DND-41 (cell line): ENCODE measurements around the gene MACROD2.

Experiments used
- ATAC-seq: fragments of 200-7000 bp; cut with Tn5 transposase; 3 replicates; pipeline ENCODE4 v1.9.1; 2021; ENCODE audit warnings: low read depth; ENCODE audit not compliant: insufficient read depth
- DNase-seq: peaks from one replicate; pipeline ENCODE4 v3.0.0-alpha.2; 2020
- H2AFZ ChIP-seq: 2 replicates; pipeline ENCODE4 v1.6.0; 2012; ENCODE audit warnings: low read depth, low read length
- H3K27ac ChIP-seq: 2 replicates; pipeline ENCODE4 v1.5.1; 2012; ENCODE audit warnings: low read length, inconsistent platforms
- H3K27me3 ChIP-seq: fragments of 200-600 bp; sonication (generic); 2 replicates; pipeline ENCODE4 v1.6.0; 2012; ENCODE audit warnings: low read length, mild to moderate bottlenecking, inconsistent platforms; ENCODE audit not compliant: insufficient read depth, poor library complexity
- H3K36me3 ChIP-seq: 2 replicates; pipeline ENCODE4 v1.5.1; 2012; ENCODE audit warnings: low read length, inconsistent platforms; ENCODE audit not compliant: insufficient read depth
- H3K4me1 ChIP-seq: 2 replicates; pipeline ENCODE4 v1.5.1; 2012; ENCODE audit warnings: mild to moderate bottlenecking, low read length; ENCODE audit not compliant: insufficient read depth
- H3K4me2 ChIP-seq: 2 replicates; pipeline ENCODE4 v1.6.0; 2012; ENCODE audit warnings: mild to moderate bottlenecking, moderate library complexity, low read length, inconsistent platforms; ENCODE audit not compliant: insufficient read depth
- H3K4me3 ChIP-seq, 2 experiments: fragments of 200-600 bp in 1 of 2; shearing (Covaris generic) in 1 of 2; 2 replicates each; pipeline ENCODE4 v1.5.1; 2012 to 2016; ENCODE audit warnings: inconsistent platforms in 2 of 2, low read length in 2 of 2, mild to moderate bottlenecking in 2 of 2, low read depth in 1 of 2, moderate library complexity in 1 of 2
- H3K79me2 ChIP-seq: 2 replicates; pipeline ENCODE4 v1.6.0; 2012; ENCODE audit warnings: low read length, inconsistent platforms; ENCODE audit not compliant: insufficient read depth
- H3K9ac ChIP-seq: 2 replicates; pipeline ENCODE4 v1.6.0; 2012; ENCODE audit warnings: low read depth, mild to moderate bottlenecking, inconsistent platforms, low read length, moderate library complexity
- H3K9me3 ChIP-seq: 2 replicates; pipeline ENCODE4 v1.5.1; 2012; ENCODE audit warnings: low read length, moderate library complexity, mild to moderate bottlenecking, inconsistent platforms; ENCODE audit not compliant: insufficient read depth, severe bottlenecking
- H4K20me1 ChIP-seq: 2 replicates; pipeline ENCODE4 v1.6.0; 2012; ENCODE audit warnings: low read length; ENCODE audit not compliant: insufficient read depth
- CTCF ChIP-seq: IDR thresholded peaks from 2 replicates; pipeline ENCODE4 v1.5.1; 2012; ENCODE audit warnings: borderline replicate concordance, low read length, moderate library complexity, mild to moderate bottlenecking; ENCODE audit not compliant: poor library complexity, severe bottlenecking; ENCODE audit errors: extremely low read depth
- EZH2 ChIP-seq: IDR thresholded peaks from 3 replicates; pipeline ENCODE4 v1.6.1; 2012; ENCODE audit warnings: borderline replicate concordance, low read depth, mild to moderate bottlenecking, moderate library complexity, low read length, inconsistent platforms; ENCODE audit not compliant: severe bottlenecking

MACROD2 gene

DNA sequence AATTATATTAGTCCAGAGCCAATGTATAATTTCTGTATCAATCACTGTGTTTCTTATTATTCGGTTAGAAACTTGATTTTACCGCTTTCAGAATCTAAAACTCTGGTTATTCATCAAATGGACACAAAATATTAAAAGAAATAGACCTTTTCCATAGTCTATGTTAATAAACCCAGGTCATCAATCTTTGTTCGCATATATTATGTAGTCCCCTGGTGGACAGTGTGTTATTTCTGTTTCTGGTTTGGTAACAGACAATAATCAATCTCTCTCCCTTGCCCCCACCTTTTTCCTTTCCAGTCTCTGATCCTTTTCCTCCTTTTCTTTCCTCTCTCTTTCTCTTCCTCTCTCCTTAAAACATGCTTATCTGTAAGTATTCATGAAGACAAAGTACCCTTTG lies 203.1 kb downstream of the MACROD2 start:
- no peak overlapping the region for H3K4me3 ChIP-seq
- no peaks in the 10 kb centered on the region for H3K4me1 ChIP-seq
- no peak overlapping the region for H3K4me2 ChIP-seq
- no peak overlapping the region for H2AFZ ChIP-seq
- no peak overlapping the region for H3K9ac ChIP-seq
- ATAC-seq (no peak), DNase-seq (no peak)
- no peaks in the 10 kb centered on the region for H3K79me2 ChIP-seq
- no peaks in the 10 kb centered on the region for H4K20me1 ChIP-seq
- TF ChIP-seq EZH2 (no peak), CTCF (no peak)
- H3K27ac ChIP-seq = no peak overlapping the region
- H3K27me3 ChIP-seq = peaks cover 16% of the 10 kb centered on the region
- no peaks in the 10 kb centered on the region for H3K9me3 ChIP-seq
- H3K36me3 ChIP-seq = no peaks in the 10 kb centered on the region

DNA sequence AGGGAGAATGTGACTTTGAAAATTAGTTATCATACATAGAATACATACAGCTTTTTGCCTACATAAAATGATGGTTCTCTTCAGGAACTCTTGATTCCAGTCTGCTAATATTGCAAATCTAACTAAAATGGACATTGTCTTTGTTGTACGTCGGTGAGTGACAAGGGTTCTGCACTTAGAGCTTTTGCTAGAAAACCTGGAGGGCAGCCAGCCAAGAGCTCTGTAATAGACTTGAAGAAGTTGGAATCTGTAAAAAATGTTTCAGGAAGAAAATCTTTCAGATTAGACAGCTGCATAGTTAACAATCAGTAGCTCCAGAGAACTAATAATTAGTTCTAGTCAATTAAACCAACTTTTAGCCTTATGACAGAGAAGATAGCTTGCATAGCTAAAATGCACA lies 203.8 kb downstream of the MACROD2 start:
- H3K4me3 ChIP-seq = no peak overlapping the region
- H3K27me3 ChIP-seq = peaks cover 16% of the 10 kb centered on the region
- no peak overlapping the region for H2AFZ ChIP-seq
- H3K79me2 ChIP-seq = no peaks in the 10 kb centered on the region
- ATAC-seq (no peak), DNase-seq (no peak)
- no peak overlapping the region for H3K27ac ChIP-seq
- H3K36me3 ChIP-seq = no peaks in the 10 kb centered on the region
- TF ChIP-seq CTCF (no peak), EZH2 (no peak)
- H4K20me1 ChIP-seq = no peaks in the 10 kb centered on the region
- no peak overlapping the region for H3K4me2 ChIP-seq
- no peaks in the 10 kb centered on the region for H3K9me3 ChIP-seq
- no peaks in the 10 kb centered on the region for H3K4me1 ChIP-seq
- H3K9ac ChIP-seq = no peak overlapping the region

GRCh38 chr20:14203657-14204056 lies 208.3 kb downstream of the MACROD2 start:
- no peaks in the 10 kb centered on the region for H3K4me1 ChIP-seq
- ATAC-seq (no peak), DNase-seq (no peak)
- no peaks in the 10 kb centered on the region for H3K27me3 ChIP-seq
- H4K20me1 ChIP-seq = no peaks in the 10 kb centered on the region
- H2AFZ ChIP-seq = no peak overlapping the region
- H3K36me3 ChIP-seq = no peaks in the 10 kb centered on the region
- H3K4me3 ChIP-seq = no peak overlapping the region
- H3K27ac ChIP-seq = no peak overlapping the region
- H3K79me2 ChIP-seq = no peaks in the 10 kb centered on the region
- no peaks in the 10 kb centered on the region for H3K9me3 ChIP-seq
- TF ChIP-seq CTCF (no peak), EZH2 (no peak)
- H3K4me2 ChIP-seq = no peak overlapping the region
- no peak overlapping the region for H3K9ac ChIP-seq

DNA sequence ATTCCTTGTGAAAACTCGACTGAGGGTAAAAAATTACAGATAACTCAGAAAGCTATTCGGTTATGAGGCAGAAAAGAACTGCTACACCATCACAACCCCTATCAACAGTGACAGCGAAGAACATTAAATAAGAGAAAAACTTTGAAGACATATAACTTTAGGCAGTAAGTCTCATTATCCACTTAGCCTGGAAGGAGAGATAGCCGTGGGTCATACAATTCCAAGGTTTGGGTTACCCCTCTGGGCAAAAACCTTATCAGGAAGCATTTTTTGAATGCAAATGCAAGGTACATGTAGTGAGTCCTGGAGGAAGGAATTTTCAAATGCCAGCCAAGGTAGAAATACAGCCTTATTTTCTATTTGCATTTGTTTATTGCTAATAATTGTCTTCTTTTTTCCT lies 212.3 kb downstream of the MACROD2 start:
- Histone ChIP-seq H3K4me1 (no peaks in the 10 kb centered on the region), H4K20me1 (no peaks in the 10 kb centered on the region), H3K27ac (no peak overlapping the region), H3K36me3 (no peaks in the 10 kb centered on the region), H3K27me3 (peaks cover 5% of the 10 kb centered on the region), H3K4me3 (no peak overlapping the region), H2AFZ (no peak overlapping the region), H3K4me2 (no peak overlapping the region), H3K79me2 (no peaks in the 10 kb centered on the region), H3K9me3 (no peaks in the 10 kb centered on the region), H3K9ac (no peak overlapping the region)
- TF ChIP-seq CTCF = no peak
- TF ChIP-seq EZH2 = no peak
- no peak for DNase-seq
- no peak for ATAC-seq
